NCI-H2081 treated with DMSO at 0.1 percent for 48 hours (cell line): ENCODE data around the gene CATSPERD.
"Not testable (repeated sequence)": the region's sequence is repeated elsewhere in the genome, so short reads cannot be mapped to it uniquely, and the experiment has no call there.

Source experiments
- DNase-seq: peaks from one replicate; lab custom pipeline; 2025; lab: John Stamatoyannopoulos, UW

The CATSPERD gene

GRCh38 chr19:5698635-5699422 lies 21.6 kb upstream of the CATSPERD start:
- DNase-seq: no peak

- DNase-seq: no peak
These were observed 19.9 kb upstream of the CATSPERD start for GRCh38 chr19:5700455-5701092.

- DNase-seq: not testable (repeated sequence)
These were observed 18.4 kb upstream of the CATSPERD start for GRCh38 chr19:5702053-5702410.

- DNase-seq: no peak
These were observed 16.3 kb upstream of the CATSPERD start for GRCh38 chr19:5703819-5704818.

- no peak for DNase-seq
These were observed 14.9 kb upstream of the CATSPERD start for GRCh38 chr19:5705552-5705951.

- no peak for DNase-seq
These were observed 13.4 kb upstream of the CATSPERD start for GRCh38 chr19:5706876-5707573.

GRCh38 chr19:5707576-5708575 lies 12.6 kb upstream of the CATSPERD start:
- no peak for DNase-seq

- DNase-seq: no peak
These were observed 9.4 kb upstream of the CATSPERD start for GRCh38 chr19:5711025-5711424.

- DNase-seq: no peak
These were observed 8.7 kb upstream of the CATSPERD start for GRCh38 chr19:5711713-5712161.

- no peak for DNase-seq
These were observed 7.2 kb upstream of the CATSPERD start for GRCh38 chr19:5713228-5713627.

- DNase-seq: no peak
These were observed 5.6 kb upstream of the CATSPERD start for GRCh38 chr19:5714816-5715215.

GRCh38 chr19:5717215-5717935 lies 3.1 kb upstream of the CATSPERD start:
- DNase-seq: no peak

- DNase-seq: no peak
These were observed 2.3 kb upstream of the CATSPERD start for GRCh38 chr19:5718037-5718578.

- no peak for DNase-seq
These were observed 1.7 kb upstream of the CATSPERD start for GRCh38 chr19:5718579-5719273.

GRCh38 chr19:5719274-5719960 lies 1.0 kb upstream of the CATSPERD start:
- no peak for DNase-seq

GRCh38 chr19:5727453-5728050 lies 7.1 kb downstream of the CATSPERD start:
- DNase-seq: no peak

GRCh38 chr19:5733172-5733571 lies 12.7 kb downstream of the CATSPERD start:
- DNase-seq: not testable (repeated sequence)

- DNase-seq: no peak
These were observed 18.0 kb downstream of the CATSPERD start for GRCh38 chr19:5738423-5738822.
